GM19468 (cell line): ENCODE measurements around the gene SARNP.
"Not testable (repeated sequence)": the region's sequence is repeated elsewhere in the genome, so short reads cannot be mapped to it uniquely, and the experiment has no call there.

Experiments used
- ATAC-seq: cut with Tn5 transposase; IDR thresholded peaks from one replicate; pipeline ENCODE4 v1.9.1; 2021; ENCODE audit warnings: mild to moderate bottlenecking, moderate library complexity, moderate number of reproducible peaks; ENCODE audit not compliant: unreplicated experiment; ENCODE audit errors: extremely low read depth

SARNP gene, protein sequence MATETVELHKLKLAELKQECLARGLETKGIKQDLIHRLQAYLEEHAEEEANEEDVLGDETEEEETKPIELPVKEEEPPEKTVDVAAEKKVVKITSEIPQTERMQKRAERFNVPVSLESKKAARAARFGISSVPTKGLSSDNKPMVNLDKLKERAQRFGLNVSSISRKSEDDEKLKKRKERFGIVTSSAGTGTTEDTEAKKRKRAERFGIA

DNA sequence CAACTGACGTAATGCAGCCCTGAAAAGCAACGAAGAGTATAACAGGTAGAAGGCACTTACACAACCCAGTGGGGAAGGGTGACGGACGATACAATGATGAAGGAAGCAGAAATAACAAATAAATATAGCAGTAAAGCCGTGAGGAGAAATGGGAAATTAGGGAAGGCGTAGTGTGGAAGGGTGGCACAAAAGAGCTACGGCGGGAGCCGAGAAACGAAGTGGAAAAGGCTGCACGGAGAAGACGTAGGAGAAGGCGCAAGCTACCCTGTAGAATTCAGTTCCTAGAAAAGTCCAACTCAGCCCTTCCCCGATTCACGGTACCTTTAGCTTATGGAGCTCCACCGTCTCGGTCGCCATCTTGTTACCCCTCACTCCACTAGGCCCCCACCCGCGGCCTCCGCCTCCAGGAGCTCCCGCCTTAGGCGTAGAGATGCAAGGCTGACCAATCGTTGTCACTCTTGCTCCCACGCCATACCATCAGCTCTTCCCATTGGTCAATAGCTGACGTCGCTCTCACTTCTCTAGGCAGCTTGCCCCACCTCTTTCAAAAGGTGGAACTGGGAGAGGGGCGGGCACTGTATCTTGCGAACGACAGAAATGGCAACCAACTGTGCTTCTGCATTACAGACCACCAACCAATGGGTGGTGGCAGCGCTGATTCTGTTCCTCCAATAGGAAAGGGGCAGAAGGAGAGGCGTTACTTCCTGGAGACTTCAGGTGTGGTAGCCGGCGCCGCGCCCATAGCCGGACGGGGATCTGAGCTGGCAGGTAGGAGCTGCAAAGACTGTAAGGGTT is at the start of gene SARNP, which contains the start of gene ORMDL2:
SARNP (minus strand) TSS at position 380 of the 795 bp plus-strand sequence; CDS start at position 357, 23 bp downstream.
ORMDL2 (plus strand) TSS at position 697 of the 795 bp plus-strand sequence. CDS start 959 bp downstream, outside the sequence.
- ATAC-seq = peak; percentile 97

DNA sequence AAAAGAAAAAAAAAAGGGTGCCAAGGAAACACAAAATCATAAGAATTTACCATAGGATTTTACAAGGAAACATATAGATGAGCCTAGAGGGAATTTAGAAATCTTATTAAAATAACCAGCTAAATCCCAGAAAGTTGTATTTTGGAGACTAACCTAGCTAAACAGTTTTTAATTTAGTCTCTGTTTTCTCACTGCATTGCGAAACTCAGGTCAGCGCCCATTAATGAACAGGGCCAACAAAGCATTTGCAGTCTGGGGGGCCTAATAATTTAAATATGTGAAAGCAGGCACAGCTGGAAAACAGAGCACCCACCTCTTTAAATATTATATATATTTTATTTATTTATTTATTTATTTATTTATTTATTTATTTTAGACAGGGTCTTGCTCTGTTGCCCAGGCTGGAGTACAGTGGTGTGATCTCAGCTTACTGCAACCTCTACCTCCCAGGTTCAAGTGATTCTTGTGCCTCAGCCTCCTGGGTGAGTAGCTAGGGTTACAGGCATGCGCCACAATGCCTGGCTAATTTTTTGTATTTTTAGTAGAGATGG is 49.0 kb upstream of the SARNP start:
- not testable (repeated sequence) for ATAC-seq

DNA sequence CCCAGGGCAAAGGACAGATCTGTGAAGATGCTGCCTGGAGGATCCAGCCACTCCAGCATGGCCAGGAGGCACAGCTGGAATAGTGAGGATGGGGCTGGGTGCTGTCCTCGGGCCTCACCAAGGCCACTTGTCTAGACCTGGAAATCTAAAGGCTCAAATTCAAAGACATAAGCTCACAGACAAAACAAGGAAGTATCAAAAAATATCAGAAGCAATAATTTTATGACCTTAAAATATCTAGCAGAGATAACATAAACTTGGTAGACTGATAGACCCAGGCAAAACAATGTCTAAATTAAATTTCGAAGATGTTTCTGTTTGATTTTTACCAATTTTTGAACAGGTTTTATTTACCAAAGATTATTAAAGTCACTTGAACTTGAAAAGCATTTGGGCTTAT is 47.8 kb upstream of the SARNP start:
- ATAC-seq = no peak

DNA sequence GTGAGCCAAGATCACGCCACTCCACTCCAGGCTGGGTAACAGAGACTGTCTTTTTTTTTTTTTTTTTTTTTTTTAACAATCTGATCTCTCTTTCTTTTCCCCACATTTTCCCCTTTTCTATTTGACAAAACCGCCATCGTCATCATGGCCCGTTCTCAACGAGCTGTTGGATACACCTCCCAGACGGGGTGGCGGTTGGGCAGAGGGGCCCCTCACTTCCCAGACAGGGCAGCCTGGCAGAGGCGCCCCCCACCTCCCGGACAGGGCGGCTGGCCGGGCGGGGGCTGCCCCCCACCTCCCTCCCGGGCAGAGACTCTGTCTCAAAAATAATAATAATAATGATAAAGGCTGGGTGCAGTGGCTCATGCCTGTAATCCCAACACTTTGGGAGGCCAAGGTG is 45.4 kb upstream of the SARNP start:
- ATAC-seq = not testable (repeated sequence)

DNA sequence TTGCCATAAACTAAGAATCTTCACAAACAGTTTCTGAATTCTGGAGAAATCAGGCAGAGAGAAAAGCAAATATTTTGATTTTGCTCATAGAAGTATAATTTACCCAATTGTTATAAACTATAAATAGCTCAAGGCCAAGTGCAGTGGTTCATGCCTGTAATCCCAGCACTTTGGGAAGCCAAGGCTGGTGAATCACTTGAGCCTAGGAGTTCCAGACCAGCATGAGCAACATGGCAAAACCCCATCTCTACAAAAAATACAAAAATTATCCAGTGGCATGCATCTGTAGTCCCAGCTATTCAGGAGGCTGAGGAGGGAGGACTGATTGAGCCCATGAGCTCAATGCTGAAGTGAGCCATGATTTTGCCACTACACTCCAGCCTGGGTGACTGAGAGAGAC is 44.8 kb upstream of the SARNP start:
- ATAC-seq = no peak

DNA sequence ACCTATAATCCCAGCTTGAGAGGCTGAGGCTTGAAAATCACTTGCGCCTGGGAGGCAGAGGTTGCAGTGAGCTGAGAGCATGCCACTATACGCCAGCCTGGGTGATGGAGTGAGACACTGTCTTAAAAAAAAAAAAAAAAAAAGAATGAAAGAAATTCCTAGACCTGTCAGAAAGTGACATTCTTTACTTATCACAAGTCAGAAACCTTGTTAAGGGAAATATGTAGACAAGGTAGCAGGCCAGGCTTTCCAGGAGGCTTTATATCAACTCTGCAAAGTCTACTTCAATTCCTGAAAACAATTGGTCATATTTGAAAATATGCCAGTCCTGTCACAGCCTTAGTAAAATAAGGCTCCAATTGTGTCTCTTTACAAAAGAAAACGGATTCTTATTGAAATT is 44.3 kb upstream of the SARNP start:
- ATAC-seq = no peak

DNA sequence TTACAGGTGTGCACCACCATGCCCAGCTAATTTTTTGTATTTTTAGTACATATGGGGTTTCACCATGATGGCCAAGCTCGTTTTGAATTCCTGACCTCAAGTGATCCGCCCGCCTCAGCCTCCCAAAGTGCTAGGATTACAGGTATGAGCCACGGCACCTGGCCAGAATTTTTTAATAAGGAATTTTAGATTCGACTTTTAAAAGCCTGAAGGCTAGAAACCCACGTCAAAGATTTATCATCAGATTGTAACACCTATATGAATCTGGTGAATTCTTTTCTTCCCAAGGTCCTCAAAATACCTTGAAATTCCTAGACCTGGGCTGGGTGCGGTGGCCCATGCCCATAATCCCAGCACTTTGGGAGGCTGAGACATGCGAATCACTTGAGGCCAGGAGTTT is 43.9 kb upstream of the SARNP start:
- ATAC-seq = no peak

DNA sequence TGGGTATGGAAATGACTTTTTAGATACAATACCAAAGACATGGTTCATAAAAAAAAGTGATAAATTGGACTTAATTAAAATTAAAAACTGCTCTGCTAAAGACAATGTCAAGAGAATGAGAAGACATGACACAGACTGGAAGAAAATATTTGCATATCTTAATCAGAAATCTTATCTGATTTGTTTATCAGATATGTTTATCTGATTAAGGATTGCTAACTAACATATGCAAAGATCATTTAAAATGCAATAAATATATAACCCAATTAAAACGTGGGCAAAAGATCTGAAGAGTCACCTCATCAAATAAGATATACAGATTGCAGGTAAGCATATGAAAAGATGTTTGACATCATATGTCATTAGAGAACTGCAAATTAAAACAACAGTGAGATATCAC is 35.2 kb upstream of the SARNP start:
- no peak for ATAC-seq

DNA sequence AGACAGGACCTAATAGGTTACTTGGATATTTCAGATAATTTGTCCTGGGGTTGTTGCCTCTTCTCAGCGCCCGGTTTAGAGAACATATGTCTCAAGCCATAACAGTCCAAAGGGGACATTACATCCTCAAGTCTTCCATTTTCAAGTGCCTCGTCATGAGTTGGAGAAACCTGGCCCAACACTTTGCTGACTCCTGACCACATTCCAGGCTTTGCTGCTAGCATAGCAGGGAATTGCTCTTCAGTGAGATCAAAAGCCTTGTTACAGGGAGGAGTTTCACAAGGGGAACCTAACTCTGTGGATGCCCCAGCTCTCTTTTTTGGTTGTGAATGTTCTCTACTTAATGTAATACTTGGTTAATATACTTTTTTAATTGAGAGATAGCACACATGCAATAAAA is 33.4 kb upstream of the SARNP start:
- ATAC-seq = no peak

DNA sequence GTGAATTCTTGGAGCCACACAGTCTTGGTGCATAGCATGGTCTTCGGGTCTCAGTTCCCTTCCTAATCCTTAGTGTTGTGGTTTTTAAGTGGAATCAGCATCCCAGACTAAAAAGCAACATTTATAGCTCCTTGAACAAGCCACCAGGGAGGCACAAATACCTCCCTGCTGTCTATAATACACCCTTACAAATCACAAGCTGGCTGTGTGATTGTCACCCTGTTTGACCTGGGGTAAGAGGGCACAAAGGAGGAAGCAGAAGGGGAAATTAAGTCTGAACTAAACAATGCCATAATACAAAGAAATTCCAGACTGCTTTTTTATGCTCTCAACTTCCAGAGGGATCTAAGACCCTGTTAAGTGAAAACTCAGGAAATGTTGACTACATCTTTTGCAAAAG is 32.9 kb upstream of the SARNP start:
- ATAC-seq = no peak

DNA sequence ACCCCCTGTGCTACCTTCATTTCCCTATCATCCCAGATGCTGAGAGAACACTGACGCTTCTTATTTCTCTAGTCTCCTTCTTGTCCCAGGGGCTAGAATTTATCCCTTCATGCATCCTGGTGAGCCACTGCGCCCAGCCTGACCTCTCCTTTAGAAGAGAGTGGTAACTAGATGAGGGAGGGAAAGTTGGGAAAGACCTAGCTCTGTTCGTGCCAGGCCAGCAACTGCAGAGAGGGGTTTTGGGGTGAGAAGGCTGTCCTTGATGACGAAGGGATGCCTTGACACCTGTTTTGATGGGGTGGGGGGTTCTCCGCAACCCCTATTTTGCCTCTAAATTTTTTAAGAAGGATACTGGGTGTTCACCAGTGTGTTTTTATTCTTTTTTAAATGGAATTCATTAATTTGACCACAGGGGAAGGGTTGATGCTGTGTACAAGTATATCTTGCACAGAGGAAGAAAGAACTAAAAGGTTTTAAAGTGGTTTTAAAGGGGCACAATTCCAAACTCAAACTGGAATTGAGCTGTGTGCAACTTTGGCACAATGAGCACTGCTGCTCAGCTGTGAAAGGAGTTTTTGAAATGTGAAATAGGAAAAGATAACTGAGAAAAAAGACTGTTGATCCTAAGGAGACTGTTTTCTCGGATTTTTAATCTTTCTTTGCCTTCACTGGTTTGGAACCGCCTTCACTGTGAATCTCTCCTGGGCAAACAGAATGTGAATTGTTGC is 32.3 kb upstream of the SARNP start:
- ATAC-seq = no peak

DNA sequence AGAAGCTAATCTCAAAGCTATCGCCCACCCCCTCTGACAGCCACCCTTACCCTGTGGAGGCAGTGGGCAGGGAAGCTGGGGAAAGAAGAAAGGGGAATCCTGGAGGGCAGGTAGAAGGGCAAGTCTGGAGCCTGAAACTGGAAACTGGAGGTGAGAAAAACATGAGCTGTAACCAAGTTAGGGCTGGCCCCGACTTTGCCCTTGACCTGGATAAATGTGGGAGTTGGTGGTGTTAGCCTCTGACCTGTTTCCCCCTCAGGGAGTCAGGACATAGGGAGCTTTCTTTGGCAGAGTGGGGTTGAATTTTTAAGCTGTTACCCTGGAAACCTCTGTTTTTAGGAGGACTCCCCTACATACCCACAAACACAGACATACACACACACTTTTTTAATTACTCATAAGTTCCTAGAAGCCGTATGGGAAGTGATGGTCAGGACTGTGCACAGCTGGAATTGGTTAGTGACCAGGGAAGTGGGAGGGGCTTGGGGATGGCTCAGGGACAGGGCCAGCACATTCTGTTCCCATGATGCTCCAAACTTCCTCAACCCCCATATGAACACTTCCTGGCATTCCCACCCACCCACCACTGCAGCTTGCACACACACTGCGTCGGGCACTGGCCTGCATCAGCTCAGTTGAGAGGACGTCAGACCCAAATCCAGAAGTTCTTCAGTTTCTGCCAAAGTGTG is 30.2 kb upstream of the SARNP start:
- no peak for ATAC-seq

DNA sequence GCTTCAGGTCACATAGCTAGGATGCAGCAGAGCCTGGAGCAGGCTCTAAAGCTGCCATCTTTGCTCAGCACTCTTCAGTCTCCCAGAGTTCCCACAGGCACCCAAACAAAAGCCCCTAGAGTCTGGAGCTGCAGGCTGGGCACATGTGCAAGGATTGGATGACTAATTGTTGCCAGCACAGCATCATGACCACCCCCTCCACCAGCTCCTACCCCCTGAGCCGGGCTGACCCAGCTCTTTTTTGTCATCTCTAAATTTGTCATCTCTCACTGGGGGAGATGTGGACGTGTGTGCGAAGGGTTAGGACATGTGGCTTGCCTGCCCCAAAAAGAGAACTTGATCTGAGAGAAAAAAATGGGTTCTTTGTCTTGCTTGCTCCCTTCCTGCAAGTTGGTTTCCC is 29.5 kb upstream of the SARNP start:
- ATAC-seq = no peak

DNA sequence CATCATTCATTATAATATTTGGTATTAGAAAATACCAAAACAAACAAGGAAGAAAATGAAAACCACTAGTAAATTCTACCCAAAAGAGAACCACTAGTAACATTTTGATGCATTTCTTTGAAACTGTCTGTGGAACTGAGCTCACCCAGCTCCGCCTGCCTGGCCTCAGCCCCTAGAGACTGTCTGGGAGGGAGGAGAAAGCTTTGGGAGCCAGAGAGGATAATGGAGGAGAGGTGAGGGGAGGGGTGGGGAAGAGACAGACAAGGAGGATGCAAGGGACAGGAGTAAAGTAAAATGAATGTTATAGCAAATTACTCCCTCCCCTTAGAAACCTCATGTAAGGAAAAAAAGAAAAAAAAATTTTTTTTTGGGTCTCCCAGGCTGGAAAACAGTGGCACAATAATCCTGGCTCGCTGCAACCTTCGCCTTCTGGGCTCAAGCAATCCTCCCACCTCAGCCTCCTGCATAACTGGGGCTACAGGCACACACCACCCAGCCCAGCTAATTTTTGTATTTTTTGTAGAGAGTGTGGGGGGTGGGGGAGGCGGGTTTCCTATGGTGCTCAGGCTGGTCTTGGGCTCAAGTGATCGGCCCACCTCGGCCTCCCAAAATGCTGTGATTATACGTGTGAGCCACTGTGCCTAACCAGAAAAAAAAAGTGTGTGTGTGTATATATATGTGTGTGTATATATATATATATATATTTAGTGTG is 28.4 kb upstream of the SARNP start:
- ATAC-seq = no peak

DNA sequence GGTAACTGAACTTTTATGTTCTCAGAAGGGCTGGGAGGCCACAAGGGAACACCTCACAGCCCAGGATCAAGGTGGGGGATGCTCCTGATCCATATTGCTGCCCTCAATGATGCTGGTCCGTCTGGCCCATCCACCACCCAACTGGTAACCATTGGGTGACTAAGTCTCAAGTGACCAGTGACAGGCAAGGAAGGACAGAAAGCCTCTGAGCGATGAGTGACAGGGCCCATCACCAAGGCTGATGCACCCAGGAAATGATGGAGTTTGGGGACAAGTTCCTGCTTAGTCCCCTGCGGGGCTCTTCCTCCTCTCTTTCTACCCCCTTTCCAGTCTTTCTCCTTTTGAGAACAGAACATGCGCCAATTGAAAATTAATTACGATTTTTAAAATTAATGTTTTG is 27.8 kb upstream of the SARNP start:
- ATAC-seq = no peak

DNA sequence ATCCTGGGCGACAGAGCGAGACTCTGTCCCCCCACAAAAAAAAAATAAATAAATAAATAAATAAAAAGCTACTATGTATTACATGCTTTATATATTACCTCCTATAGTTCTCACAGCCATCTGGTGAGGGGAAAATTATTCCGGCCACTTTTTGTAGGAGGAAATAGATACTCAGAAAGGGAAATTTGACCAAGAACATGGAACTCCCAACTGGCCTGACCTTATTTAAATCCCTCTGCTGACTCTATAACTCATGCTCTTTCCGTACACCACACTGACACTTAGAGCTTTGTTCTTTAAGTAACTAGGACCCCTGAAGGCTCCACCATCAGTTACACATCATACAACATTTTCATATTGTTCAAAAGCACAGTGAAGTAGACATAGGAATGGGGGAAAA is 27.4 kb upstream of the SARNP start:
- no peak for ATAC-seq

DNA sequence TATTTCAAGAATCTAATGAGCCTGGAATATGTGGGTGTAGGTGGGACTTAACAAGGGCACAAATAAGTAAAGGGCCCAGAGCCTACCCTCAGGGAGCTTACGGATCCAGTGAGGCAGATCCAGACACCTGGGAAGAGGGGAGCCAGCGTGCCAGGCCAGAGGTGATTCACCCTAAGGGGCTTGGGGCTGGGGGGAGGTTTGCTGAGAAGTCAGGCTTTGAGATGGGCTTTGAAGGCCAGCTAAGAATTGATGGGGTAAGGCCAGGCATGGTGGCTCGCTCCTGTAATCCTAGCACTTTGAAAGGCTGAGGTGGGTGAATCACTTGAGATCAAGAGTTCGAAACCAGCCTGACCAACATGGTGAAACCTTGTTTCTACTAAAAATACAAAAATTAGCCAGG is 25.9 kb upstream of the SARNP start:
- ATAC-seq = no peak

DNA sequence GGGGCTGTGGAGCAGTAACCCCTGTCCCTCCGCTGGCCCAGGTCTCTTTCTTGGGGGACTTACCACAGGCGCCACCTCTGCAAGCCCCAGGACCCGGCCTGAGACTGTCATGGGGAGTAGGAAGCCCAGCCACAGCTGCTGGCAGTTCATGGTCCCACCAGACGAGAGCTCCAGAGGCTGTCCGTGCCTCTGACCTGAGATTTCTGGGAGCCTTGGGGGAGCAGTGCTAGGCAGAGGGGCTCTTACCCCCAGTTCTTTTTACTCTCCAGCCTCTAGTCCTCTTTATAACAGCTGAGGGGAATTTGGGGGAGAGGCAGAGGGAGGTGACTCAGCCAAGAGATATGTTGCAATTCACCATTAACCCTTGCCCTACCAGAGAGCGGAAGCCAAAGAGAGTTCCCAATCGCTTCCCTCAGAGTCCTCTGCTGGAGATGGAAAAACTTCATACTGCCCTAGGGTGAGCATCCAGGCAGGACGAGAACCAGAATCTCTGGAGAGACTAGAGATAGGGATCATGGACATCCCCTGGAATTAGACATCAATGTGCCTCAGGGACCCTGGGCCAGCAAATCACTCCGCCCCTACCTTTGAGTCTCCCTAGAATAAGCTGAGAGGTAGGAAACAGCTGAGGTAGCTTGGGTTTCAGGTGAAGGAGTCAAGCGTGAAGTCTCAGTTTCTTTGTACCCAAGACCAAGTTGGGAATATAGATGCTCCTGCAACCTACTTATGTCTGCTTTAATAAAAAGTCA is 25.3 kb upstream of the SARNP start, which contains the start of gene MMP19:
MMP19 (minus strand) TSS at position 256 of the 749 bp plus-strand sequence; CDS start at position 150, 106 bp downstream.
- ATAC-seq = no peak
